Hepatocyte (in vitro differentiated cells): Measurements from ENCODE around the gene CARD14.

Experiments used
- CTCF ChIP-seq: fragments of 200-600 bp; sonication (generic); IDR thresholded peaks from 2 replicates; pipeline ENCODE4 v1.5.1; 2016; ENCODE audit warnings: antibody characterized with exemption, mild to moderate bottlenecking; ENCODE audit not compliant: poor library complexity
- EZH2phosphoT487 ChIP-seq: fragments of 200-600 bp; sonication (generic); IDR thresholded peaks from one replicate; pipeline ENCODE4 v1.6.1; 2018; ENCODE audit warnings: antibody characterized with exemption, mild to moderate bottlenecking, low read depth, moderate library complexity; ENCODE audit not compliant: unreplicated experiment, severe bottlenecking

- TF ChIP-seq CTCF (no peak), EZH2phosphoT487 (no peak)
Measured at GRCh38 chr17:80227666-80228065, 57.8 kb downstream of the CARD14 start.
